GM18498 (cell line): ENCODE measurements around the gene RIN3.
A peak's percentile ranks its signal among the peaks of the same experiment; 100 is the strongest.

Experiments used
- ATAC-seq: cut with Tn5 transposase; IDR thresholded peaks from one replicate; pipeline ENCODE4 v1.9.1; 2021; ENCODE audit warnings: mild to moderate bottlenecking, moderate library complexity; ENCODE audit not compliant: unreplicated experiment

The RIN3 gene

GRCh38 chr14:92597906-92598905 lies 84.6 kb downstream of the RIN3 start:
- no peak for ATAC-seq

- no peak for ATAC-seq
Measured at GRCh38 chr14:92599811-92600210, 86.2 kb downstream of the RIN3 start.

GRCh38 chr14:92600318-92601053 lies 86.9 kb downstream of the RIN3 start:
- ATAC-seq, result no peak

GRCh38 chr14:92601131-92601710 lies 87.6 kb downstream of the RIN3 start:
- no peak for ATAC-seq

- no peak for ATAC-seq
Measured at GRCh38 chr14:92601757-92602417, 88.3 kb downstream of the RIN3 start.

GRCh38 chr14:92603309-92604242 lies 90.0 kb downstream of the RIN3 start:
- ATAC-seq, result no peak

- ATAC-seq, result no peak
Measured at GRCh38 chr14:92605274-92605940, 91.8 kb downstream of the RIN3 start.

- ATAC-seq, result no peak
Measured at GRCh38 chr14:92607251-92607650, 93.7 kb downstream of the RIN3 start.

GRCh38 chr14:92607702-92608429 lies 94.3 kb downstream of the RIN3 start:
- ATAC-seq, result no peak

- ATAC-seq, result no peak
Measured at GRCh38 chr14:92609955-92610354, 96.4 kb downstream of the RIN3 start.

GRCh38 chr14:92610849-92611271 lies 97.3 kb downstream of the RIN3 start:
- ATAC-seq, result no peak

- no peak for ATAC-seq
Measured at GRCh38 chr14:92613008-92613658, 99.6 kb downstream of the RIN3 start.

GRCh38 chr14:92613681-92614260 lies 100.2 kb downstream of the RIN3 start:
- ATAC-seq, result no peak

- ATAC-seq, result peak; percentile 91
Measured at GRCh38 chr14:92615451-92615850, 101.9 kb downstream of the RIN3 start.

- ATAC-seq, result no peak
Measured at GRCh38 chr14:92616178-92616577, 102.6 kb downstream of the RIN3 start.

- ATAC-seq, result no peak
Measured at GRCh38 chr14:92617581-92617980, 104.0 kb downstream of the RIN3 start.

- ATAC-seq, result no peak
Measured at GRCh38 chr14:92619671-92620456, 106.3 kb downstream of the RIN3 start.
